Ascending aorta (tissue), 2 donors: ENCODE data around the gene BEST1. TPM values are rescaled to one million over a fixed set of nuclear protein-coding genes. Genes with fewer than 3 reads are reported as not detected.
"Not testable (repeated sequence)": the region's sequence is repeated elsewhere in the genome, so short reads cannot be mapped to it uniquely, and the experiment has no call there.

Experiments used
- DNase-seq, 2 donors: peaks; one replicate each; pipeline ENCODE4 v3.0.0-alpha.2; 2019; ENCODE audit warnings: low spot score in 2 of 2
- H3K27ac ChIP-seq, 2 donors: fragments of 200-600 bp; sonication (generic); one replicate each; pipeline ENCODE4 v1.5.1; 2016 to 2017; ENCODE audit warnings: mild to moderate bottlenecking in 1 of 2
- H3K27me3 ChIP-seq: fragments of 200-600 bp; sonication (generic); one replicate; pipeline ENCODE4 v1.5.1; 2017
- H3K36me3 ChIP-seq, 2 donors: fragments of 200-600 bp; sonication (generic); one replicate each; pipeline ENCODE4 v1.5.1; 2016
- H3K4me1 ChIP-seq, 2 donors: fragments of 200-600 bp; sonication (generic); one replicate each; pipeline ENCODE4 v1.5.1; 2016 to 2017; ENCODE audit warnings: mild to moderate bottlenecking in 1 of 2
- H3K4me3 ChIP-seq, 2 donors: fragments of 200-600 bp; sonication (generic); one replicate each; pipeline ENCODE4 v1.5.1; 2016 to 2017; ENCODE audit warnings: mild to moderate bottlenecking in 1 of 2
- H3K9me3 ChIP-seq, 2 donors: fragments of 200-600 bp; sonication (generic); one replicate each; pipeline ENCODE4 v1.5.1; 2016
- CTCF ChIP-seq, 3 experiments: fragments of 200-600 bp in 2 of 3; fragments of 450-650 bp in 1 of 3; sonication (generic) in 2 of 3; IDR thresholded peaks; one replicate each; pipeline ENCODE4 v1.5.1; 2016 to 2019; ENCODE audit warnings: antibody characterized with exemption in 3 of 3, mild to moderate bottlenecking in 1 of 3, moderate library complexity in 1 of 3
- intact Hi-C: fragments of 100-400 bp; cut with DNase I; formaldehyde crosslinking; loops from one replicate; pipeline ENCODE4 v1.15.1; 2023
- total RNA-seq: library from RNA; depleted of rRNA; stranded (reverse); fragments of >200 nt; gene quantifications from one replicate; pipeline ENCODE4 v1.1.0, GENCODE V29; 2016

BEST1 gene
- total RNA-seq, 1 donor from 2014 or later, result 30.9 TPM

GRCh38 chr11:62001450-62002191 is 51.5 kb downstream of the BEST1 start:
- Histone ChIP-seq H3K4me3 (no peak overlapping the region), H3K27ac (no peak overlapping the region), H3K4me1 (peaks cover 0 to 10% of the 10 kb centered on the region in 2 donors), H3K36me3 (peaks cover 0 to 9% of the 10 kb centered on the region in 2 donors), H3K27me3 (no peaks in the 10 kb centered on the region), H3K9me3 (peaks cover 4 to 13% of the 10 kb centered on the region in 2 donors)
- no peak for TF ChIP-seq CTCF (IDR thresholded peaks at IDR 0.05)
- intact Hi-C loops, result loop anchor here (2.0 kb wide), 1 partner anchor 21 kb away; no protein-coding TSS in a partner anchor
- no peak for DNase-seq

GRCh38 chr11:62002283-62002682 is 52.1 kb downstream of the BEST1 start:
- not testable (repeated sequence) for H3K27ac ChIP-seq, H3K27me3 ChIP-seq, DNase-seq, H3K36me3 ChIP-seq, H3K4me1 ChIP-seq, H3K4me3 ChIP-seq
- intact Hi-C loops, result loop anchor here (2.0 kb wide), 1 partner anchor 21 kb away; no protein-coding TSS in a partner anchor
- H3K9me3 ChIP-seq, result peaks cover 4 to 13% of the 10 kb centered on the region in 2 donors

GRCh38 chr11:62004473-62004872 is 54.3 kb downstream of the BEST1 start:
- peak; percentile 59 to 91 for DNase-seq
- no peaks in the 10 kb centered on the region for H3K27me3 ChIP-seq
- H3K9me3 ChIP-seq, result peaks cover 4 to 7% of the 10 kb centered on the region in 2 donors
- intact Hi-C loops, result loop anchor here (2.0 kb wide), 1 partner anchor 34 kb away; no protein-coding TSS in a partner anchor
- TF ChIP-seq CTCF (IDR thresholded peaks at IDR 0.05), result no peak
- peaks cover 0 to under 1% of the 10 kb centered on the region in 2 donors for H3K36me3 ChIP-seq
- peaks cover 0 to 10% of the 10 kb centered on the region in 2 donors for H3K4me1 ChIP-seq
- H3K4me3 ChIP-seq, result no peak overlapping the region
- peak overlapping the region; percentile 75 to 78 for H3K27ac ChIP-seq

- Histone ChIP-seq H3K27ac (no peak overlapping the region), H3K27me3 (no peaks in the 10 kb centered on the region), H3K9me3 (no peaks in the 10 kb centered on the region), H3K4me3 (no peak overlapping the region), H3K36me3 (no peaks in the 10 kb centered on the region), H3K4me1 (peaks cover 0 to 10% of the 10 kb centered on the region in 2 donors)
- intact Hi-C loops, result no loop called here
- TF ChIP-seq CTCF (IDR thresholded peaks at IDR 0.05), result no peak
- DNase-seq, result no peak
These were observed 58.0 kb downstream of the BEST1 start for GRCh38 chr11:62008193-62008592.

GRCh38 chr11:62010935-62011528 is 60.9 kb downstream of the BEST1 start:
- intact Hi-C loops, result no loop called here
- H3K9me3 ChIP-seq, result no peaks in the 10 kb centered on the region
- H3K27me3 ChIP-seq, result no peaks in the 10 kb centered on the region
- H3K4me3 ChIP-seq, result no peak overlapping the region
- DNase-seq, result no peak
- no peak for TF ChIP-seq CTCF (IDR thresholded peaks at IDR 0.05)
- H3K36me3 ChIP-seq, result no peaks in the 10 kb centered on the region
- no peaks in the 10 kb centered on the region for H3K4me1 ChIP-seq
- H3K27ac ChIP-seq, result no peak overlapping the region

GRCh38 chr11:62011881-62012280 is 61.7 kb downstream of the BEST1 start:
- Histone ChIP-seq H3K27me3 (no peaks in the 10 kb centered on the region), H3K4me1 (no peaks in the 10 kb centered on the region), H3K36me3 (no peaks in the 10 kb centered on the region), H3K4me3 (no peak overlapping the region), H3K27ac (no peak overlapping the region), H3K9me3 (no peaks in the 10 kb centered on the region)
- no peak for TF ChIP-seq CTCF (IDR thresholded peaks at IDR 0.05)
- no peak for DNase-seq
- intact Hi-C loops, result no loop called here
